GM21717 (cell line): ENCODE data around the gene RNASEH2A.

Experiments
- ATAC-seq: cut with Tn5 transposase; IDR thresholded peaks from one replicate; pipeline ENCODE4 v1.9.1; 2021; ENCODE audit warnings: mild to moderate bottlenecking, moderate library complexity; ENCODE audit not compliant: unreplicated experiment

The RNASEH2A gene

DNA sequence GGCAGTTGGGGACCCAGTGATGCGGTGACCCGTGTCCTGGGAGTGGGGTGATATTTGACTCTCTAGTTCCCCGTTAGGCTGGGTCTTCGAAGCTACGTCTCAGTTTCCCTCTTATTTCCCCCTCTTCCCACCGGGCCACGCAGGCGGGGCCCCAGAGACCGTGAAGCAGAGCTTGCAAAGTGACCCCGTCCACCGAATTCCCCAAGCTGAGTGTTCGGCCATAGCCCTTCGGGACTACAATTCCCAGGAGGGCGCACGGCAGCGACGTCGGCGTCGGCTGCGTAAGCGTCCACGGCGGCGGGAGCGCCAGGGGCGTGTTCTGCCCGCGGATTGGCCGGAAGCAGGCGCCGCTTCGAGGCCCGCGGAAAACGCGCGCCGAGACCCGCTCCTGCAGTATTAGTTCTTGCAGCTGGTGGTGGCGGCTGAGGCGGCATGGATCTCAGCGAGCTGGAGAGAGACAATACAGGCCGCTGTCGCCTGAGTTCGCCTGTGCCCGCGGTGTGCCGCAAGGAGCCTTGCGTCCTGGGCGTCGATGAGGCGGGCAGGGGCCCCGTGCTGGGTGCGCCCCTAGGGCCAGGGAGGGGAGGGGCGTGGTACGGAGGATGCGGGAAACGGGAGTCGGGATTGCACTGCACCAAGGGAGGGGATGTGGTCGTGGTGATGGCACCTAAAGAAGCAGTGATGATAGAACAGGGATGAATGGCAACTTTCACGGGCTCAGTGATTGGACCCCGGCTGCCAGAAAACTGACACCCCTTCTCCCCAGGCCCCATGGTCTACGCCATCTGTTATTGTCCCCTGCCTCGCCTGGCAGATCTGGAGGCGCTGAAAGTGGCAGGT is at the start of gene RNASEH2A:
TSS of gene RNASEH2A (plus strand) at position 343 of the 840 bp plus-strand sequence. CDS start at position 433, 90 bp downstream.
- ATAC-seq: no peak

GRCh38 chr19:12757544-12758274 is 48.7 kb upstream of the RNASEH2A start:
- ATAC-seq: no peak

DNA sequence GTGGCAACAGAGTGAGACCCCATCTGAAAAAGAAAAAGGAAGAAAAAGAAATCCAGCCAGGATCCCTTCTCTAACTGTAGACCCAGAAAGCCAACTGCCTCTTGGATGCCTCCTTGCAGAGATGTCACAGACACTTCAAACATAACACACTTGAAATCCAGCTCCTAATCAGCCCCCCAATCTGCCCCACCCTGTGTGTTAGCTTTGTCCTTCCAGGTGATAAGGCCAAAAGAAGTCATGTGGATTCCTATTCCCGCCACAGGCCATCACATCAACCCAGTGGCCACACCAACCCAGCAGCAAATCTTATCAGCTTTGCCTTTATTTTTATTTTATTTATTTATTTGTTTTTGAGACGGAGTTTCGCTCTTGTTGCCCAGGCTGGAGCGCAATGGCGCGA is 46.7 kb upstream of the RNASEH2A start:
- ATAC-seq: no peak

- ATAC-seq: no peak
These were observed 43.3 kb upstream of the RNASEH2A start for GRCh38 chr19:12763100-12763499.

- no peak for ATAC-seq
These were observed 41.7 kb upstream of the RNASEH2A start for GRCh38 chr19:12764698-12765097.

DNA sequence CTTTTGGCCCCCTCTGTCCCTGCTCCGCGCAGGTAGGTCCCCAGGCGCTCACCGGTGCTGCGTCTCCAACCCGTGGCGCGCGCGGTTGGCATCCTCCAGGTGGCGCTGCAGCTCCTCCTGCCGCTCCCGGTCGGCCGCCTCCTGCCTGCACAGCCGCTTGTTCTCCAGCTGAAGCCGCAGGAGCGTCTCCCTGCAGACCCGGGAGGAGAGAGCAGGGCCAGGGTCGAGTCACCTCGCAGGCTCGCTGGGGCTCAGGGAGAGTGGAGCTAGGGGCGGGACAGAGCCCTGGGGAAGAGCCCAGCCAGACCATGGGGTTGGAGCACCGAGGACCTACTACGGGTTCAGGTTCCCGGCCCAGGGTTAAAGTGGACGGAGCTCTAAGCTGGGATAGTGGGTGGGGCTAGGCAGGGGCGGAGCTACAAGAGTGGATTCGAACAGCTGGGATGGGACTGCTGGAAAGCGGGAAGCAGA is 40.3 kb upstream of the RNASEH2A start:
- ATAC-seq: no peak

- ATAC-seq: no peak
These were observed 39.2 kb upstream of the RNASEH2A start for GRCh38 chr19:12767150-12767549.

GRCh38 chr19:12767666-12768065 is 38.7 kb upstream of the RNASEH2A start:
- ATAC-seq: no peak

GRCh38 chr19:12769689-12770088 is 36.7 kb upstream of the RNASEH2A start:
- no peak for ATAC-seq

DNA sequence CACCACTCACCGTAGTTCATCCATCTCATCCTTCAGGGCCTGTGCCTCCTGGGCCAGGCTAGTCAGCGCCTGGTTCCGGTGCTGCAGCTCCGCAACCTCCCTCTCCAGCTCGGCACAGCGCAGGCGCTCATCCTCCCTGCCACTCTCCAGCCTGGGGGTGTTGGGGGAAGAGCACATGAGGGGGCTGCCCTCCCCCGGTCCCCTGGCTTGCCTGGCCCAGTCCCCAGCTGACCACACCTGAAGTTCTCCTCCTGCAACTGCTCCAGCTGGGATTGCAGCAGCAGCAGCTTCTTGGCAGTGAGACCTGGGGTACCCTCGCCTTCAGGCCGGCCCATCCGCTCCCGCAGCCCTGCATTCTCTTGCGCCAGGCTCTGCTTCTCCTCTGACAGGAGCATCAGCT is 35.5 kb upstream of the RNASEH2A start:
- no peak for ATAC-seq

DNA sequence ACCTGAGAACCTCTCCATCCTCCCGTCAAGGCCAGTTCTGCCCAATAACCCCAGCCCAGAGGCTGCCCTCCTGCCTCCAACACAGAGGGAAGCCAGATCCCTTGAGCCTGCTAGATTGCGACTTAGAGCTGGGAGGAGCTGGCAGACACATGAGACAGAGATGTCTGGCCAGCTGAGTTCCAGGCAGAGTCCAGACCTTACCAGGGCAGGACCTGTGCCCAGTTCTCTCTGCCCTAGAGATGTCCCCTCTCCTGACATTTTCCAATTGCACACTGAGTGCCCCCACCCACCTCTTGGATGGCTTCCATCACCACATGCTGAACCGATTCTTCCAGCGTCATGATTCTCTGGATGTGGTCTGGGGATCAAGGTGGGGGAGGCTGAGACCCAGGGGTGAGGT is 34.1 kb upstream of the RNASEH2A start:
- ATAC-seq: no peak

- no peak for ATAC-seq
These were observed 32.8 kb upstream of the RNASEH2A start for GRCh38 chr19:12773571-12773970.

GRCh38 chr19:12774588-12775555 is 31.5 kb upstream of the RNASEH2A start, which contains the start of gene HOOK2:
HOOK2 (minus strand) TSS chr19:12775552; CDS start chr19:12775449, 103 bp downstream.
- ATAC-seq: no peak

DNA sequence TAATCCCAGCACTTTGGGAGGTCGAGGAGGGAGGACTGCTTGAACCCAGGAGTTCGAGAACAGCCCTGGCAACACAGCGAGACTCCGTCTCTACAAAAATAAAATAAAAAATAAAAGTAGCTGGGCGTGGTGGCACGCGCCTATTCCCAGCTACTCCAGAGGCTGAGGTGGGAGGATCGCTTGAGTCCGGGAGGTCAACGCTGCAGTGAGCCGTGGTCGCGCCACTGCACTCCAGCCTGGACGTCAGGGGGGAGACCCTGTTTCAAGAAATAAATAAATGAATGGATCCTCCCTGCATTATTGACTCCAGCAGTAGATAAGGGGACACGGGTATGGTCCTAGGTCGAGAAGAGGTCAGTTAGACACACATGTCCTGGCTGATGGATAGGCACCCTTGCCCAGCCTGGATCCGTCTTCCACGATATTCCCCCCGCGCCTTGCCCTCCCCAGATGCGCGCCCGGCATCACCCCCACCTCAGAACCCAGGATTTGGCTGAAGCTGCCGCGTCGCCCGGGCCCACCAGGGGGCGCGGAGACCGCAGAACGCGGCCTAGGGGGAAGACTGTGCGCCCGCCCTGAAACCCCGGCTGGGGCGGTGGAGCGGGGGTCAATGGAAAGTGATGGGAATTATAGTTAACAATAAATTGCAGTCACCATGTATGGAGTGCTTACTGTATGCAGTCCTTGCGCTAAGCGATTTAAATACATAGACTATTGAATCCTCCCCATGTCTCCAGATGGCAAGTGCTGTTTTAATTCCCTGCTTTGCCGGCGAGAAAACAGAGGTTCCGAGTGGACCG is 29.0 kb upstream of the RNASEH2A start:
- ATAC-seq: no peak

DNA sequence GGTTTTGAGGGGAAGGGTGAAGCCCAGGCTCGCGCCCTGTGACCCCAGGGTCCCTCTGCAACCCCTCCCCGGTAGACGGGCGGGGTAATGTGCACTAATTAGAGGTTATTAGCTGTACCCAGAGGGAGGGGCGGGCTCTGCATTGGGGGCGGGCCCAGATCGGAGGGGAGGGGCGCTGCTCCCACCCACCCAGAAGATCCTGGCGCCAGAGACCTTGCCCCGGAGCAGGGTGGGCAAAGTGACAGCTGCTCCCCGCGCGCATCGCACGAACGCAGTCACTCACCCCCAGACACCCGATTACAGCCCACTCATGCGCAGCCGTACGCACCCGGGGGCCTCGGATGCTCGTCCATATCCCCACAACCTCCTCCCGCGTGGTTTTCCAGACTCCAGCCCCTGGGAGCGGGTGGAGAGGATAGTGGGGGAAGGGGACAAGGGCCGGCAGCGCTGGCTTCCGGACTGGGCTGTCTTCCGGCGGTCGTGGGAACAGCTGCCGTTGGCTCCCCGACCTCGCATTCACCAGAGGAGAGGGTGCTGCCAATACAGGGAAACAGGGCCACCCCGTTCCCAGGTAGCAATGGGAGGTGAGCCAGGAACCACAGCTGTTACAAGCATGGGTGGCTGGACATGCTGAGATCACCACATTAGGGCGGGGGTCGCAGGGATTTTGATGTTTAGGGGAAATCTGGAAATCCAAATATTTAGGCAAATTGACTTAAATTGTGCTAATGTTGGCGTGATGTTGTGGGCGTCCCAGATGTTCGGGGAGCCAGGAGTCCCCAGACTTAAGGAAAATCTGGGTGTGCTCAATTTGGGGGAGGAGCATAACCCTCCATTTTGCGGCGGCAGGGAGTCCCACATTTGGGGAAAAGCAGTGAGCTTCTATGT is 28.1 kb upstream of the RNASEH2A start:
- no peak for ATAC-seq

- no peak for ATAC-seq
These were observed 27.6 kb upstream of the RNASEH2A start for GRCh38 chr19:12778905-12779161.

DNA sequence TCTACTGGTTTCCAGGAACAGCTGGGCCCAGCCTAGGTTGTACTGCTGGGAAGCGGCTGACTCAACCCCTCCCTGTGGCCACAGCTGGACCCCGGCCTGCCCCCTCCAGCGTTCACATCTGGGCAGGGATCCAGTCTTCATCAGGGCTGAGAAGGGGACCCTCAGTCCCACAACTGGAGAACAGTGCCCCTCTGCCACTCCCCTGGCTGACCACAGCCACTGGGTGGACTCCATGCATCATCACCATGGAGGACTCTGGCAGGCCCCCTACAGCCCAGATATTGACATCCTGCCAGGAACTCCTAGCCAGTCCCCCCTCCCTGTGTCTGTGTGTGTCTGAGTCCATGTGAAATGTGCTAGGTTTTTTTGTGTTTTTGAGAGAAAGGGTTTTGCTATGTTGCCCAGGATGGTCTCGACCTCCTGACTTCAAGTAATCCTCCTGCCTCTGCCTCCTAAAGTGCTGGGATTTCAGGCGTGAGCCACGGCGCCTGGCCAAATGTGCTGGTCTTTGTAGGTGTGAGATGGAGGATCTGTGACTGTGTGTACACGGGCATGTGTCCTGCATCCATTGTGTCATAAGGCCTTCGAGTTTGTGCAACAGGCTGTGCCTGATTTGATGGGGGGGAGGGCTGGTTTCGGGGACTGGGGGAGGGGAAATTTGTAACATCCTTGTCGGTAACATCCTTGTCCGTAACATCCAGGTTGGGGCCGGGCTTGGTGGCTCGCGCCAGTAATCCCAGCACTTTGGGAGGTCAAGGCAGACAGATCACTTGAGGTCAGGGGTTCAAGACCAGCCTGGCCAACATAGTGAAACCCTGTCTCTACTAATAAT is 27.0 kb upstream of the RNASEH2A start:
- ATAC-seq: no peak

- ATAC-seq: peak; percentile 8
These were observed 24.3 kb upstream of the RNASEH2A start for GRCh38 chr19:12782174-12782423.
